ENCODE measurements around the gene KIRREL3.

DNA sequence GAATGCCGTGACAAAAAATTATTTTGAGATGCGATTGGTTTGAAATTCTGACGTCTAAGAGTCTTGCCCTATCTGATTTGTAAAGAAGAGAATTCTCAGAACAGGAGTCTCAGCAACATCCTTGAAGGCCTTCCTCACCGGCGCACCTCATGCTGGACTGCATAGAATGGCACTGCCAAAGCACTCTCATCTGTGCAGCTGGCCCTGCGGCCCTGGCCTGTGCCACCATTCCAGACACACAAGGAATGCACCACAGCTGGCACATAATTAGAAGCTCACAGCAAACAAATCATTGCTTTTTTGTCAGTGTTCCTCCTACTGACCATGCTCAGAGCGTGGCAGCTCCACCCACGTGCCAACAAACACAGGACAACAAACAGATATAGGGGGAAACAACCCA, 166.0 kb downstream of the KIRREL3 start:
- TF ChIP-seq CTCF (conservative IDR thresholded peaks at IDR 0.05; ENCODE audit: low read depth, low read length) (no peak), EZH2 (IDR thresholded peaks at IDR 0.05; ENCODE audit: low read length, unreplicated experiment) (no peak), EZH2phosphoT487 (IDR thresholded peaks at IDR 0.05; ENCODE audit: borderline replicate concordance, low read length) (no peak)

Measured in PC-3 (cell line).